Measurements from ENCODE around the gene OPALIN. TPM values are rescaled to one million over a fixed set of nuclear protein-coding genes. Genes with fewer than 3 reads are reported as not detected.
A peak's percentile ranks its signal among the peaks of the same experiment; 100 is the strongest.

OPALIN gene
- total and polyA plus RNA-seq, 10 of the 15 experiments (the other 5 are each of a cell fraction or from before 2014, with no cell fraction given): not detected

DNA sequence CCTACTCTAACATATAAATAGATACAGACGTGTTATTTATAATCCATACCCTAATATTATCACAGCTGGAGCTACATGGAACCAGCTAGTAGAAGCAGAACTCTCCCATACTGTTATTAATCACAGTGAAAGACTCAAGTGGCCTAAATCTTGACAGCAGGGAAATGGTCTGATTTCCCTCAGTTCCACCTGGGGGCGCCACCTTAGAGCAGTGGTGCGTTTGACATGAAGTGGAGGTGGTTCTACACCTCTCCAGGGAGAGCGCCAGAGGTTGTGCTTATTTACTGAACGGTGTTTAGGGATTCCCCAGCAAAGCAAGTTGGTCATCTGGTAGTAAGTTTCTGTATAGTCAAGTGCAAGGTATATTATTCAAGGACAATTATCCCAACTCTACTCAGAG, 37.0 kb downstream of the OPALIN start:
- DNase-seq (ENCODE audit: low read depth, low spot score) (no peak), ATAC-seq (no peak), FAIRE-seq (no peak)
- CTCF ChIA-PET: interaction anchor here (0.5 to 3.0 kb wide), 10 partner anchors 13 to 306 kb away, joined by 3 to 11 read pairs (median 4); no protein-coding TSS in a partner anchor
- peaks cover 12% of the 10 kb centered on the region for H3K4me1 ChIP-seq (ENCODE audit: control insufficient read depth, insufficient read depth, low read length)
- no peak overlapping the region for H3K27ac ChIP-seq (ENCODE audit: control insufficient read depth, insufficient read depth)
- no peak overlapping the region for H3K4me2 ChIP-seq (ENCODE audit: control insufficient read depth, insufficient read depth)
- intact Hi-C loops (cut with micrococcal nuclease; ENCODE audit: unreplicated experiment): no loop called here
- no TSS peak for BruUV-seq (replicated peaks)
- H3K9ac ChIP-seq (ENCODE audit: control insufficient read depth, insufficient read depth, low read length): no peak overlapping the region
- H2AFZ ChIP-seq (ENCODE audit: control insufficient read depth, low read depth, low read length): no peak overlapping the region
- 18% methylated on average over 5 of the region's 5 CpGs for WGBS (ENCODE audit: insufficient coverage, insufficient replicate concordance, low lambda C conversion rate, missing lambda C conversion rate)
- no peaks in the 10 kb centered on the region for H3K36me3 ChIP-seq (ENCODE audit: control insufficient read depth in 2 of 2, insufficient read depth in 2 of 2, low read length in 1 of 2)
- H4K20me1 ChIP-seq (ENCODE audit: control insufficient read depth, insufficient read depth): no peaks in the 10 kb centered on the region
- SMC1A ChIA-PET (ENCODE audit: uncharacterized antibody, unreplicated experiment): interaction anchor here (1.1 to 1.7 kb wide), 3 partner anchors 29 to 178 kb away, joined by 3 to 5 read pairs (median 4); no protein-coding TSS in a partner anchor
- POLR2A ChIA-PET: interaction anchor here (0.5 kb wide), 1 partner anchor 621 kb away, joined by 3 read pairs; no protein-coding TSS in a partner anchor
- H3K4me3 ChIP-seq: no peak overlapping the region
- H3K79me2 ChIP-seq (ENCODE audit: control insufficient read depth, insufficient read depth, low read length): no peaks in the 10 kb centered on the region
- H3K9me3 ChIP-seq (replicated peaks; ENCODE audit: control insufficient read depth, insufficient read depth, low read length): no peaks in the 10 kb centered on the region
- RAD21 ChIA-PET (ENCODE audit: unreplicated experiment): interaction anchor here (1.3 to 1.5 kb wide), 3 partner anchors 15 to 305 kb away, joined by 3 to 6 read pairs (median 4); no protein-coding TSS in a partner anchor
- in situ Hi-C loops (cut with MboI): loop anchor here (10.0 kb wide), 1 partner anchor 297 kb away; no protein-coding TSS in a partner anchor
- no peak for TF ChIP-seq PAX8 (IDR thresholded peaks at IDR 0.05)
- TF ChIP-seq MTA2 (IDR thresholded peaks at IDR 0.05; ENCODE audit: low read depth): no peak
- TF ChIP-seq, protein P1, sequence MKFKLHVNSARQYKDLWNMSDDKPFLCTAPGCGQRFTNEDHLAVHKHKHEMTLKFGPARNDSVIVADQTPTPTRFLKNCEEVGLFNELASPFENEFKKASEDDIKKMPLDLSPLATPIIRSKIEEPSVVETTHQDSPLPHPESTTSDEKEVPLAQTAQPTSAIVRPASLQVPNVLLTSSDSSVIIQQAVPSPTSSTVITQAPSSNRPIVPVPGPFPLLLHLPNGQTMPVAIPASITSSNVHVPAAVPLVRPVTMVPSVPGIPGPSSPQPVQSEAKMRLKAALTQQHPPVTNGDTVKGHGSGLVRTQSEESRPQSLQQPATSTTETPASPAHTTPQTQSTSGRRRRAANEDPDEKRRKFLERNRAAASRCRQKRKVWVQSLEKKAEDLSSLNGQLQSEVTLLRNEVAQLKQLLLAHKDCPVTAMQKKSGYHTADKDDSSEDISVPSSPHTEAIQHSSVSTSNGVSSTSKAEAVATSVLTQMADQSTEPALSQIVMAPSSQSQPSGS (IDR thresholded peaks at IDR 0.05; ENCODE audit: low read length): no peak
- no peak for TF ChIP-seq ZSCAN29 (IDR thresholded peaks at IDR 0.05)
- TF ChIP-seq, protein P2, sequence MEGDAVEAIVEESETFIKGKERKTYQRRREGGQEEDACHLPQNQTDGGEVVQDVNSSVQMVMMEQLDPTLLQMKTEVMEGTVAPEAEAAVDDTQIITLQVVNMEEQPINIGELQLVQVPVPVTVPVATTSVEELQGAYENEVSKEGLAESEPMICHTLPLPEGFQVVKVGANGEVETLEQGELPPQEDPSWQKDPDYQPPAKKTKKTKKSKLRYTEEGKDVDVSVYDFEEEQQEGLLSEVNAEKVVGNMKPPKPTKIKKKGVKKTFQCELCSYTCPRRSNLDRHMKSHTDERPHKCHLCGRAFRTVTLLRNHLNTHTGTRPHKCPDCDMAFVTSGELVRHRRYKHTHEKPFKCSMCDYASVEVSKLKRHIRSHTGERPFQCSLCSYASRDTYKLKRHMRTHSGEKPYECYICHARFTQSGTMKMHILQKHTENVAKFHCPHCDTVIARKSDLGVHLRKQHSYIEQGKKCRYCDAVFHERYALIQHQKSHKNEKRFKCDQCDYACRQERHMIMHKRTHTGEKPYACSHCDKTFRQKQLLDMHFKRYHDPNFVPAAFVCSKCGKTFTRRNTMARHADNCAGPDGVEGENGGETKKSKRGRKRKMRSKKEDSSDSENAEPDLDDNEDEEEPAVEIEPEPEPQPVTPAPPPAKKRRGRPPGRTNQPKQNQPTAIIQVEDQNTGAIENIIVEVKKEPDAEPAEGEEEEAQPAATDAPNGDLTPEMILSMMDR (IDR thresholded peaks at IDR 0.05 in 2 of 3, conservative IDR thresholded peaks at IDR 0.05 in 1 of 3; ENCODE audit: control insufficient read depth in 2 of 3, extremely low read depth in 1 of 3, insufficient read depth in 1 of 3, low read depth in 3 of 3, low read length in 3 of 3): peak in 2 of 3 experiments; percentile 13 to 17; a peak in 1 of 6 replicates
- TF ChIP-seq STAT3 (IDR thresholded peaks at IDR 0.05; ENCODE audit: low read depth, low read length): no peak
- TF ChIP-seq POLR2AphosphoS5 (IDR thresholded peaks at IDR 0.05; ENCODE audit: low read length): no peak
- H3K27me3 ChIP-seq (replicated peaks in 1 of 2; ENCODE audit: control insufficient read depth in 2 of 2, insufficient read depth in 2 of 2, low read length in 1 of 2): no peaks in the 10 kb centered on the region

Data from GM12878 (cell line).